Astrocyte (in vitro differentiated cells and primary cell): ENCODE measurements around the gene WDR54. TPM values are rescaled to one million over a fixed set of nuclear protein-coding genes. Genes with fewer than 3 reads are reported as not detected.
A peak's percentile ranks its signal among the peaks of the same experiment; 100 is the strongest.

Experiments
- DNase-seq: peaks from one replicate; pipeline ENCODE4 v3.0.0-alpha.2; 2010; ENCODE audit warnings: low read depth
- FAIRE-seq: peaks from 2 replicates; lab custom pipeline; 2011; peaks lifted over from hg19 to GRCh38; lab: Jason Lieb, UNC
- H2AFZ ChIP-seq: 2 replicates; pipeline ENCODE4 v1.6.0; 2012; ENCODE audit warnings: low read depth, low read length, inconsistent platforms
- H3K27ac ChIP-seq: 2 replicates; pipeline ENCODE4 v1.5.1; 2011; ENCODE audit warnings: low read depth, low read length, inconsistent platforms
- H3K27me3 ChIP-seq: 2 replicates; pipeline ENCODE4 v1.6.0; 2011; ENCODE audit warnings: low read length, inconsistent platforms; ENCODE audit not compliant: insufficient read depth
- H3K36me3 ChIP-seq: 2 replicates; pipeline ENCODE4 v1.5.1; 2011; ENCODE audit warnings: low read length, inconsistent platforms; ENCODE audit not compliant: insufficient read depth
- H3K4me1 ChIP-seq: 2 replicates; pipeline ENCODE4 v1.5.1; 2011; ENCODE audit warnings: low read length, inconsistent platforms; ENCODE audit not compliant: insufficient read depth
- H3K4me2 ChIP-seq: 2 replicates; pipeline ENCODE4 v1.6.0; 2012; ENCODE audit warnings: low read length, inconsistent platforms
- H3K4me3 ChIP-seq: 2 replicates; pipeline ENCODE4 v1.5.1; 2011; ENCODE audit warnings: low read depth, mild to moderate bottlenecking, low read length, inconsistent platforms; ENCODE audit not compliant: insufficient read depth
- H3K79me2 ChIP-seq: 2 replicates; pipeline ENCODE4 v1.6.0; 2012; ENCODE audit warnings: mild to moderate bottlenecking, low read length, inconsistent platforms; ENCODE audit not compliant: insufficient read depth
- H3K9ac ChIP-seq: 2 replicates; pipeline ENCODE4 v1.6.0; 2012; ENCODE audit warnings: mild to moderate bottlenecking, low read length, inconsistent platforms
- H3K9me3 ChIP-seq: 2 replicates; pipeline ENCODE4 v1.5.1; 2012; ENCODE audit warnings: low read depth, mild to moderate bottlenecking, low read length, inconsistent platforms; ENCODE audit not compliant: insufficient read depth
- H4K20me1 ChIP-seq: 2 replicates; pipeline ENCODE4 v1.6.0; 2012; ENCODE audit warnings: low read length, inconsistent platforms; ENCODE audit not compliant: insufficient read depth
- H3K27ac Mint-ChIP-seq: one replicate; pipeline ENCODE4 v1.8.0; 2021; ENCODE audit warnings: mild to moderate bottlenecking, mixed read lengths; ENCODE audit not compliant: unreplicated experiment
- H3K27me3 Mint-ChIP-seq: one replicate; pipeline ENCODE4 v1.8.0; 2021; ENCODE audit warnings: low read depth, mixed read lengths; ENCODE audit not compliant: unreplicated experiment
- H3K36me3 Mint-ChIP-seq: one replicate; pipeline ENCODE4 v1.8.0; 2021; ENCODE audit warnings: low read depth, mixed read lengths; ENCODE audit not compliant: unreplicated experiment
- H3K4me1 Mint-ChIP-seq: one replicate; pipeline ENCODE4 v1.8.0; 2021; ENCODE audit warnings: low read depth, mixed read lengths; ENCODE audit not compliant: unreplicated experiment
- H3K4me3 Mint-ChIP-seq: one replicate; pipeline ENCODE4 v1.8.0; 2021; ENCODE audit warnings: mild to moderate bottlenecking, moderate library complexity, mixed read lengths; ENCODE audit not compliant: unreplicated experiment
- H3K9me3 Mint-ChIP-seq: one replicate; pipeline ENCODE4 v1.8.0; 2021; ENCODE audit warnings: mild to moderate bottlenecking, mixed read lengths; ENCODE audit not compliant: unreplicated experiment
- EZH2 ChIP-seq: IDR thresholded peaks from 2 replicates; pipeline ENCODE4 v1.6.1; 2012; ENCODE audit warnings: mild to moderate bottlenecking, low read length, inconsistent platforms; ENCODE audit not compliant: insufficient read depth
- total RNA-seq: library from RNA; stranded (reverse); gene quantifications from 2 replicates; pipeline ENCODE4 v1.2.1, GENCODE V29; 2021
- TF ChIP-seq, protein P1 (sequence below): IDR thresholded peaks from 2 replicates; pipeline ENCODE4 v1.5.1; 2011; ENCODE audit warnings: low read depth, mild to moderate bottlenecking, inconsistent platforms, low read length, moderate library complexity; ENCODE audit not compliant: insufficient read depth

WDR54 gene
- total RNA-seq, 1 donor from 2014 or later, result 14.8 TPM

DNA sequence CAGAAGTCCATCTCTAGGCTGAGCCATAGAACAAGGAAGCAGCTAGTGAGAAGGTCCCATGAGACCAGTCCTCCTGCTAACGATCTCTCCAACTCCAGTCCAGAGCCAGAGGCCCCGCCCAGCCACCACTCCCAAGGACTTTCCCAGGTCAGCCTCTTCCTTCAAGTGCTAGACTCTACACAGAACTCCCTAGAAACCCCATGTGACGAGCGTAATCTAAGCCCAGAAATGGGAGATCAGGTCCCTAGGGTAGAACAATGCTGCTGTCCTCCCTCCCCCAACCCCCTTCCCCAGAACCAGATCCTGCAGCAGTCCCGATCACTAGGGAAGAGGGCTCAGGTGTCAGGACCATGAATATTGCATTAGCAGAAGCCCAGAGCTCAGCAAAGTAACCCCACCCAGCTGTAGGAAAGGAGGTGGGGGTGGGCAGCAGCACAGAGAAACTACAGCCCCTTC lies 48.3 kb upstream of the WDR54 start:
- FAIRE-seq, result no peak
- Histone ChIP-seq H3K27me3 (no peaks in the 10 kb centered on the region), H3K79me2 (peaks cover 41% of the 10 kb centered on the region), H3K4me2 (no peak overlapping the region), H3K4me3 (no peak overlapping the region), H3K9ac (no peak overlapping the region), H3K36me3 (peaks cover 26% of the 10 kb centered on the region), H3K27ac (no peak overlapping the region), H4K20me1 (peaks cover 69% of the 10 kb centered on the region), H3K9me3 (no peaks in the 10 kb centered on the region), H3K4me1 (peaks cover 9% of the 10 kb centered on the region), H2AFZ (no peak overlapping the region)
- H3K27me3 Mint-ChIP-seq, result no peaks in the 10 kb centered on the region
- H3K36me3 Mint-ChIP-seq, result peaks cover 41% of the 10 kb centered on the region
- peaks cover 18% of the 10 kb centered on the region for H3K4me1 Mint-ChIP-seq
- no peaks in the 10 kb centered on the region for H3K9me3 Mint-ChIP-seq
- no peak overlapping the region for H3K27ac Mint-ChIP-seq
- peak overlapping the region; percentile 75 for H3K4me3 Mint-ChIP-seq
- no peak for DNase-seq
- no peak for TF ChIP-seq EZH2
- TF ChIP-seq, protein P1, sequence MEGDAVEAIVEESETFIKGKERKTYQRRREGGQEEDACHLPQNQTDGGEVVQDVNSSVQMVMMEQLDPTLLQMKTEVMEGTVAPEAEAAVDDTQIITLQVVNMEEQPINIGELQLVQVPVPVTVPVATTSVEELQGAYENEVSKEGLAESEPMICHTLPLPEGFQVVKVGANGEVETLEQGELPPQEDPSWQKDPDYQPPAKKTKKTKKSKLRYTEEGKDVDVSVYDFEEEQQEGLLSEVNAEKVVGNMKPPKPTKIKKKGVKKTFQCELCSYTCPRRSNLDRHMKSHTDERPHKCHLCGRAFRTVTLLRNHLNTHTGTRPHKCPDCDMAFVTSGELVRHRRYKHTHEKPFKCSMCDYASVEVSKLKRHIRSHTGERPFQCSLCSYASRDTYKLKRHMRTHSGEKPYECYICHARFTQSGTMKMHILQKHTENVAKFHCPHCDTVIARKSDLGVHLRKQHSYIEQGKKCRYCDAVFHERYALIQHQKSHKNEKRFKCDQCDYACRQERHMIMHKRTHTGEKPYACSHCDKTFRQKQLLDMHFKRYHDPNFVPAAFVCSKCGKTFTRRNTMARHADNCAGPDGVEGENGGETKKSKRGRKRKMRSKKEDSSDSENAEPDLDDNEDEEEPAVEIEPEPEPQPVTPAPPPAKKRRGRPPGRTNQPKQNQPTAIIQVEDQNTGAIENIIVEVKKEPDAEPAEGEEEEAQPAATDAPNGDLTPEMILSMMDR, result no peak

DNA sequence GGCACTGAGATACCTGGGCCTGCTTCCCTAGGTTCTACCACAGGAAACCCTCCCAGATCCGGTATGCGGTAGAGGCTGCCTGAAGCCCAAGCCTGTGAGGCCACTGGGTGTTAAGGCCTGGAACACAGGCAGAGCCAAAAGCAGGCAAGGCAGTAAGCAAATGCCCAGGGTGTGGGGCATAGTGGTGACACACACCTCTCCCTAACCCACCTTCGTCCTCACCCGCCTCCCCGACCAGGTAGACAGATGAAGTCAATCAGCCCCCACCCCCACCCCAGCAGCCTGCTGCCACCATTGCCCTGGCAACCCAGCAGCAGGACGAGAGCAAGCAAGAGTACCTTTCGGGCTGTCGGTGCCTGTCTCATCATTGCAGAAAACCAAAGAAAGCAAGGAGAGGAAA lies 47.5 kb upstream of the WDR54 start:
- Mint-ChIP-seq H3K4me3 (peak overlapping the region; percentile 76), H3K27ac (peak overlapping the region; percentile 4), H3K4me1 (peaks cover 24% of the 10 kb centered on the region), H3K27me3 (no peaks in the 10 kb centered on the region), H3K36me3 (peaks cover 37% of the 10 kb centered on the region), H3K9me3 (no peaks in the 10 kb centered on the region)
- Histone ChIP-seq H3K4me2 (peak overlapping the region; percentile 84), H3K4me1 (peaks cover 9% of the 10 kb centered on the region), H3K9ac (peak overlapping the region; percentile 57), H3K79me2 (peaks cover 48% of the 10 kb centered on the region), H2AFZ (peak overlapping the region; percentile 7), H4K20me1 (peaks cover 76% of the 10 kb centered on the region), H3K9me3 (no peaks in the 10 kb centered on the region), H3K27ac (no peak overlapping the region), H3K36me3 (peaks cover 20% of the 10 kb centered on the region), H3K27me3 (no peaks in the 10 kb centered on the region), H3K4me3 (peak overlapping the region; percentile 37)
- TF ChIP-seq, protein P1, result no peak
- no peak for TF ChIP-seq EZH2
- no peak for DNase-seq
- FAIRE-seq, result no peak

DNA sequence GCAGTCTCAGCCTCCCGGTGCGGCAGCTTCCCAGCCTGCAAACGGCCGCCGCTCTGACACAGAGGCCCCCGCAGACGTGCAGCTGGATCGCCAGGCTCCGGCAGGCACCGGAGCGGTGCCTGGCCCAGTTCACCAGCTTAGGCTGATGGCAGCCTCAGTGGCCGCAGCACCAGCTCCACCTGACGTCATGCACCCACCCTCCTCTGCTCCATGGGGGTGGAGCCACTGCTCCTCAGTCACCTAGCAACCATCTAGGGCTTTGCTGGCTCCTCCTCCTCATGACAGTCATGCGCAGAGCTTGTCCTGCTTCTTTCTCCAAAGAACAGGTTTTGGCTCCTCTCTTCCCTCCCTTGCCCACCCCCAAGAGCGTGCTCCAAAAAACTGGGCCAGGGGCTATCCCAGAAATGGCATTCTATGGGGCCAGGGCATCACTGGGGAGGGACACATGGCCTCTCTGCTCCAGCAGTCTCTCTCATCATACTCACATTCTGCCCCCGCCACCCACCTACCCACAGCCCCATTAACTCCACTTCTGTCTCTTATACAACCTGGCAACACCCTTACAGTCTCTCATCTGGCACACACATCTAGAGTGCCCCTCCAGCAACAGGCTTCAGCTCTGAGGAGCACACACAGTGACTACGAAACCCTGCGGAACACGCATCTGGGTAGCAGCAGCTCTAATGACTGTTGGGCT lies 46.9 kb upstream of the WDR54 start:
- peak overlapping the region; percentile 41 for H3K27ac Mint-ChIP-seq
- TF ChIP-seq, protein P1, result no peak
- Histone ChIP-seq H3K4me1 (peaks cover 12% of the 10 kb centered on the region), H3K27me3 (no peaks in the 10 kb centered on the region), H3K9me3 (no peaks in the 10 kb centered on the region), H3K4me2 (peak overlapping the region; percentile 84), H2AFZ (peak overlapping the region; percentile 7), H3K4me3 (peak overlapping the region; percentile 37), H3K27ac (no peak overlapping the region), H3K36me3 (peaks cover 20% of the 10 kb centered on the region), H3K79me2 (peaks cover 55% of the 10 kb centered on the region), H3K9ac (peak overlapping the region; percentile 57), H4K20me1 (peaks cover 83% of the 10 kb centered on the region)
- peak overlapping the region; percentile 76 for H3K4me3 Mint-ChIP-seq
- DNase-seq (peak; percentile 75), FAIRE-seq (no peak)
- H3K36me3 Mint-ChIP-seq, result peaks cover 32% of the 10 kb centered on the region
- no peaks in the 10 kb centered on the region for H3K9me3 Mint-ChIP-seq
- peaks cover 29% of the 10 kb centered on the region for H3K4me1 Mint-ChIP-seq
- no peaks in the 10 kb centered on the region for H3K27me3 Mint-ChIP-seq
